ENCODE results near the gene GBF1. TPM values are rescaled to one million over a fixed set of nuclear protein-coding genes. Genes with fewer than 3 reads are reported as not detected.

The GBF1 gene
- total and polyA plus RNA-seq, 10 of the 15 experiments (the other 5 are each of a cell fraction or from before 2014, with no cell fraction given): 0.82 to 42.0 (median 21.8) TPM

- ATAC-seq (no peak), DNase-seq (ENCODE audit: low read depth, low spot score) (no peak), FAIRE-seq (no peak)
- Histone ChIP-seq H3K27me3 (replicated peaks in 1 of 2; ENCODE audit: control insufficient read depth in 2 of 2, insufficient read depth in 2 of 2, low read length in 1 of 2) (peaks cover 13 to 15% of the 10 kb centered on the region in 2 experiments), H3K9ac (ENCODE audit: control insufficient read depth, insufficient read depth, low read length) (no peak overlapping the region), H3K9me3 (replicated peaks; ENCODE audit: control insufficient read depth, insufficient read depth, low read length) (no peaks in the 10 kb centered on the region), H4K20me1 (ENCODE audit: control insufficient read depth, insufficient read depth) (no peaks in the 10 kb centered on the region), H3K4me1 (ENCODE audit: control insufficient read depth, insufficient read depth, low read length) (peaks cover 4% of the 10 kb centered on the region), H3K4me3 (no peak overlapping the region), H3K36me3 (ENCODE audit: control insufficient read depth in 2 of 2, insufficient read depth in 2 of 2, low read length in 1 of 2) (no peaks in the 10 kb centered on the region), H3K4me2 (ENCODE audit: control insufficient read depth, insufficient read depth) (no peak overlapping the region), H3K27ac (ENCODE audit: control insufficient read depth, insufficient read depth) (no peak overlapping the region), H3K79me2 (ENCODE audit: control insufficient read depth, insufficient read depth, low read length) (no peaks in the 10 kb centered on the region), H2AFZ (ENCODE audit: control insufficient read depth, low read depth, low read length) (no peak overlapping the region)
- no TSS peak for BruUV-seq (replicated peaks)
- 42% methylated on average over 7 of the region's 8 CpGs for WGBS (ENCODE audit: insufficient coverage, insufficient replicate concordance, low lambda C conversion rate, missing lambda C conversion rate)
- CTCF ChIA-PET: interaction anchor here (0.8 to 15.4 kb wide), 5 partner anchors 8 to 163 kb away, joined by 3 to 632 read pairs (median 3); no protein-coding TSS in a partner anchor
- RAD21 ChIA-PET (ENCODE audit: unreplicated experiment): interaction anchor here (13.1 kb wide), 1 partner anchor 117 kb away, joined by 256 read pairs; no protein-coding TSS in a partner anchor
- in situ Hi-C loops (cut with MboI): no loop called here
- SMC1A ChIA-PET (ENCODE audit: uncharacterized antibody, unreplicated experiment): interaction anchor here (1.1 to 12.2 kb wide), 2 partner anchors 32 to 114 kb away, joined by 3 to 231 read pairs; no protein-coding TSS in a partner anchor
- POLR2A ChIA-PET: interaction anchor here (0.5 to 1.5 kb wide), 4 partner anchors 16 to 292 kb away, joined by 3 to 5 read pairs (median 4); no protein-coding TSS in a partner anchor
- intact Hi-C loops (cut with micrococcal nuclease; ENCODE audit: unreplicated experiment): no loop called here
- TF ChIP-seq GABPA (IDR thresholded peaks at IDR 0.05; ENCODE audit: low read depth) (no peak), NFXL1 (IDR thresholded peaks at IDR 0.05; ENCODE audit: borderline replicate concordance) (no peak), HDAC6 (IDR thresholded peaks at IDR 0.05; ENCODE audit: unreplicated experiment) (no peak), ZSCAN29 (IDR thresholded peaks at IDR 0.05) (no peak), CTCF (IDR thresholded peaks at IDR 0.05 in 2 of 3, conservative IDR thresholded peaks at IDR 0.05 in 1 of 3; ENCODE audit: control insufficient read depth in 2 of 3, extremely low read depth in 1 of 3, insufficient read depth in 1 of 3, low read depth in 3 of 3, low read length in 3 of 3) (no peak), ZNF217 (IDR thresholded peaks at IDR 0.05) (no peak), ZBTB40 (IDR thresholded peaks at IDR 0.05; ENCODE audit: borderline replicate concordance) (no peak), TARDBP (IDR thresholded peaks at IDR 0.05; ENCODE audit: borderline replicate concordance) (no peak), NFYA (IDR thresholded peaks at IDR 0.05; ENCODE audit: borderline replicate concordance, low read depth, low read length) (no peak)
- TF ChIP-seq, protein P1, sequence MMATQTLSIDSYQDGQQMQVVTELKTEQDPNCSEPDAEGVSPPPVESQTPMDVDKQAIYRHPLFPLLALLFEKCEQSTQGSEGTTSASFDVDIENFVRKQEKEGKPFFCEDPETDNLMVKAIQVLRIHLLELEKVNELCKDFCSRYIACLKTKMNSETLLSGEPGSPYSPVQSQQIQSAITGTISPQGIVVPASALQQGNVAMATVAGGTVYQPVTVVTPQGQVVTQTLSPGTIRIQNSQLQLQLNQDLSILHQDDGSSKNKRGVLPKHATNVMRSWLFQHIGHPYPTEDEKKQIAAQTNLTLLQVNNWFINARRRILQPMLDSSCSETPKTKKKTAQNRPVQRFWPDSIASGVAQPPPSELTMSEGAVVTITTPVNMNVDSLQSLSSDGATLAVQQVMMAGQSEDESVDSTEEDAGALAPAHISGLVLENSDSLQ (IDR thresholded peaks at IDR 0.05): no peak
- TF ChIP-seq, protein P2, sequence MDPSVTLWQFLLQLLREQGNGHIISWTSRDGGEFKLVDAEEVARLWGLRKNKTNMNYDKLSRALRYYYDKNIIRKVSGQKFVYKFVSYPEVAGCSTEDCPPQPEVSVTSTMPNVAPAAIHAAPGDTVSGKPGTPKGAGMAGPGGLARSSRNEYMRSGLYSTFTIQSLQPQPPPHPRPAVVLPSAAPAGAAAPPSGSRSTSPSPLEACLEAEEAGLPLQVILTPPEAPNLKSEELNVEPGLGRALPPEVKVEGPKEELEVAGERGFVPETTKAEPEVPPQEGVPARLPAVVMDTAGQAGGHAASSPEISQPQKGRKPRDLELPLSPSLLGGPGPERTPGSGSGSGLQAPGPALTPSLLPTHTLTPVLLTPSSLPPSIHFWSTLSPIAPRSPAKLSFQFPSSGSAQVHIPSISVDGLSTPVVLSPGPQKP (IDR thresholded peaks at IDR 0.05; ENCODE audit: low read depth, low read length): no peak
- TF ChIP-seq, protein P3, sequence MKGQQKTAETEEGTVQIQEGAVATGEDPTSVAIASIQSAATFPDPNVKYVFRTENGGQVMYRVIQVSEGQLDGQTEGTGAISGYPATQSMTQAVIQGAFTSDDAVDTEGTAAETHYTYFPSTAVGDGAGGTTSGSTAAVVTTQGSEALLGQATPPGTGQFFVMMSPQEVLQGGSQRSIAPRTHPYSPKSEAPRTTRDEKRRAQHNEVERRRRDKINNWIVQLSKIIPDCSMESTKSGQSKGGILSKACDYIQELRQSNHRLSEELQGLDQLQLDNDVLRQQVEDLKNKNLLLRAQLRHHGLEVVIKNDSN (IDR thresholded peaks at IDR 0.05; ENCODE audit: borderline replicate concordance, extremely low read length, insufficient read depth, low read depth, low read length): no peak
- TF ChIP-seq, protein P4, sequence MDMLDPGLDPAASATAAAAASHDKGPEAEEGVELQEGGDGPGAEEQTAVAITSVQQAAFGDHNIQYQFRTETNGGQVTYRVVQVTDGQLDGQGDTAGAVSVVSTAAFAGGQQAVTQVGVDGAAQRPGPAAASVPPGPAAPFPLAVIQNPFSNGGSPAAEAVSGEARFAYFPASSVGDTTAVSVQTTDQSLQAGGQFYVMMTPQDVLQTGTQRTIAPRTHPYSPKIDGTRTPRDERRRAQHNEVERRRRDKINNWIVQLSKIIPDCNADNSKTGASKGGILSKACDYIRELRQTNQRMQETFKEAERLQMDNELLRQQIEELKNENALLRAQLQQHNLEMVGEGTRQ (IDR thresholded peaks at IDR 0.05; ENCODE audit: borderline replicate concordance, low read depth, low read length): no peak
Measured at GRCh38 chr10:102236006-102236405, 9.3 kb upstream of the GBF1 start.

All from GM12878 (cell line).